GM23338 (cell line): ENCODE measurements around the gene RLF. TPM values are rescaled to one million over a fixed set of nuclear protein-coding genes. Genes with fewer than 3 reads are reported as not detected.

Experiments
- ATAC-seq: fragments of 200-7000 bp; cut with Tn5 transposase; 3 replicates; pipeline ENCODE4 v1.9.1; 2020
- DNase-seq: peaks from one replicate; pipeline ENCODE4 v3.0.0-alpha.2; 2015; ENCODE audit warnings: low spot score
- H2AFZ ChIP-seq: fragments of 200-600 bp; sonication (generic); 2 replicates; pipeline ENCODE4 v1.8.0; 2016; ENCODE audit warnings: antibody characterized with exemption, mild to moderate bottlenecking, moderate library complexity
- H3F3A ChIP-seq: fragments of 200-600 bp; sonication (generic); replicated peaks from 2 replicates; pipeline ENCODE4 v1.8.0; 2017; ENCODE audit warnings: antibody characterized with exemption, mixed run types, low read depth
- H3K27ac ChIP-seq: fragments of 200-600 bp; sonication (generic); 2 replicates; pipeline ENCODE4 v1.6.1; 2016; ENCODE audit warnings: low read depth
- H3K27me3 ChIP-seq: fragments of 200-600 bp; sonication (generic); 2 replicates; pipeline ENCODE4 v1.8.0; 2016; ENCODE audit warnings: mild to moderate bottlenecking, mixed run types, moderate library complexity; ENCODE audit not compliant: insufficient read depth
- H3K36me3 ChIP-seq: fragments of 200-600 bp; sonication (generic); 2 replicates; pipeline ENCODE4 v1.8.0; 2016; ENCODE audit warnings: mild to moderate bottlenecking; ENCODE audit not compliant: insufficient read depth
- H3K4me1 ChIP-seq: fragments of 200-600 bp; sonication (generic); 2 replicates; pipeline ENCODE4 v1.8.0; 2016; ENCODE audit warnings: mild to moderate bottlenecking, moderate library complexity; ENCODE audit not compliant: insufficient read depth
- H3K4me2 ChIP-seq: fragments of 200-600 bp; sonication (generic); 2 replicates; pipeline ENCODE4 v1.7.1; 2017; ENCODE audit warnings: mixed run types
- H3K4me3 ChIP-seq: fragments of 200-600 bp; sonication (generic); 2 replicates; pipeline ENCODE4 v1.6.1; 2016; ENCODE audit warnings: mixed run types
- H3K79me2 ChIP-seq: fragments of 200-600 bp; sonication (generic); replicated peaks from 2 replicates; pipeline ENCODE4 v1.8.0; 2017; ENCODE audit warnings: mild to moderate bottlenecking; ENCODE audit not compliant: insufficient read depth
- H3K9me2 ChIP-seq: fragments of 200-600 bp; sonication (generic); 2 replicates; pipeline ENCODE4 v1.8.0; 2017; ENCODE audit not compliant: insufficient read depth
- H4K20me1 ChIP-seq: fragments of 200-600 bp; sonication (generic); replicated peaks from 2 replicates; pipeline ENCODE4 v1.8.0; 2017; ENCODE audit warnings: mild to moderate bottlenecking; ENCODE audit not compliant: insufficient read depth
- H3K27ac Mint-ChIP-seq: 2 replicates; pipeline ENCODE4 v1.8.0; 2020; ENCODE audit warnings: inconsistent platforms, mild to moderate bottlenecking, moderate library complexity, mixed read lengths
- H3K27me3 Mint-ChIP-seq: 3 replicates; pipeline ENCODE4 v1.8.0; 2022; ENCODE audit warnings: low read depth, mild to moderate bottlenecking, moderate library complexity, mixed read lengths, inconsistent platforms; ENCODE audit not compliant: insufficient read depth, poor library complexity
- H3K36me3 Mint-ChIP-seq: 3 replicates; pipeline ENCODE4 v1.8.0; 2021; ENCODE audit warnings: low read depth, mild to moderate bottlenecking, inconsistent platforms, moderate library complexity, mixed read lengths
- H3K4me1 Mint-ChIP-seq: 3 replicates; pipeline ENCODE4 v1.8.0; 2020; ENCODE audit warnings: mild to moderate bottlenecking, inconsistent platforms, mixed read lengths
- H3K4me3 Mint-ChIP-seq: 3 replicates; pipeline ENCODE4 v1.8.0; 2021; ENCODE audit warnings: moderate library complexity, mild to moderate bottlenecking, inconsistent platforms, mixed read lengths
- H3K9me3 Mint-ChIP-seq: 3 replicates; pipeline ENCODE4 v1.8.0; 2020; ENCODE audit warnings: moderate library complexity, mild to moderate bottlenecking, inconsistent platforms, mixed read lengths
- CREB1 ChIP-seq: fragments of 250-450 bp; sonication (Bioruptor Pico); IDR thresholded peaks from 2 replicates; pipeline ENCODE4 v1.5.0; 2020; ENCODE audit warnings: low read depth, mild to moderate bottlenecking, moderate library complexity
- ETS1 ChIP-seq: IDR thresholded peaks from 2 replicates; pipeline ENCODE4 v1.6.1; 2016; ENCODE audit warnings: antibody characterized with exemption
- EZH2 ChIP-seq: fragments of 200-600 bp; sonication (generic); IDR thresholded peaks from one replicate; pipeline ENCODE4 v1.8.0; 2017; ENCODE audit warnings: antibody characterized with exemption, mild to moderate bottlenecking, low read depth; ENCODE audit not compliant: unreplicated experiment
- JUNB ChIP-seq: IDR thresholded peaks from one replicate; pipeline ENCODE4 v1.6.1; 2016; ENCODE audit warnings: antibody characterized with exemption; ENCODE audit not compliant: unreplicated experiment
- POLR2AphosphoS5 ChIP-seq: IDR thresholded peaks from 2 replicates; pipeline ENCODE4 v1.6.1; 2016; ENCODE audit warnings: antibody characterized with exemption, low read depth
- STAT1 ChIP-seq: IDR thresholded peaks from one replicate; pipeline ENCODE4 v1.6.1; 2016; ENCODE audit warnings: antibody characterized with exemption; ENCODE audit not compliant: unreplicated experiment
- ZNF114 ChIP-seq: fragments of 250-450 bp; sonication (Bioruptor Pico); IDR thresholded peaks from 2 replicates; pipeline ENCODE4 v1.5.0; 2020; ENCODE audit warnings: mild to moderate bottlenecking, moderate library complexity
- ZNF331 ChIP-seq: fragments of 250-450 bp; sonication (Bioruptor Pico); IDR thresholded peaks from 2 replicates; pipeline ENCODE4 v1.5.0; 2020; ENCODE audit warnings: low read depth, mild to moderate bottlenecking, moderate library complexity
- ZNF462 ChIP-seq: fragments of 250-450 bp; sonication (Bioruptor Pico); IDR thresholded peaks from 2 replicates; pipeline ENCODE4 v1.5.0; 2020; ENCODE audit warnings: mild to moderate bottlenecking, moderate library complexity
- polyA plus RNA-seq: library from polyadenylated mRNA; unstranded; fragments of >200 nt; fragmentation: Nextera tagmentation; extraction: Ambion mirVana; gene quantifications from 2 replicates; pipeline ENCODE4 v1.2.1, GENCODE V29; 2016
- total RNA-seq: library from RNA; depleted of rRNA; stranded (reverse); fragments of >200 nt; shearing (Covaris generic); gene quantifications from 2 replicates; pipeline ENCODE4 v1.2.3, GENCODE V29; 2014
- TF ChIP-seq, protein P1 (sequence below): IDR thresholded peaks from one replicate; pipeline ENCODE4 v1.6.1; 2018; ENCODE audit warnings: antibody characterized with exemption; ENCODE audit not compliant: unreplicated experiment
- TF ChIP-seq, protein P2 (sequence below), 2 experiments: fragments of 200-600 bp in 1 of 2; sonication (generic) in 1 of 2; conservative IDR thresholded peaks; 2 replicates each; pipeline versions ENCODE4 v1.5.1 to v1.6.1; 2016 to 2017; ENCODE audit warnings: antibody characterized with exemption in 2 of 2, low read depth in 2 of 2, mild to moderate bottlenecking in 2 of 2, moderate library complexity in 1 of 2

RLF gene
- total and polyA plus RNA-seq, 2 experiments from 2014 or later = 6.6 to 21.1 TPM

GRCh38 chr1:40257688-40258444 lies 96.7 kb downstream of the RLF start, which contains the start of gene ZMPSTE24 (continued):
- TF ChIP-seq, protein P1, sequence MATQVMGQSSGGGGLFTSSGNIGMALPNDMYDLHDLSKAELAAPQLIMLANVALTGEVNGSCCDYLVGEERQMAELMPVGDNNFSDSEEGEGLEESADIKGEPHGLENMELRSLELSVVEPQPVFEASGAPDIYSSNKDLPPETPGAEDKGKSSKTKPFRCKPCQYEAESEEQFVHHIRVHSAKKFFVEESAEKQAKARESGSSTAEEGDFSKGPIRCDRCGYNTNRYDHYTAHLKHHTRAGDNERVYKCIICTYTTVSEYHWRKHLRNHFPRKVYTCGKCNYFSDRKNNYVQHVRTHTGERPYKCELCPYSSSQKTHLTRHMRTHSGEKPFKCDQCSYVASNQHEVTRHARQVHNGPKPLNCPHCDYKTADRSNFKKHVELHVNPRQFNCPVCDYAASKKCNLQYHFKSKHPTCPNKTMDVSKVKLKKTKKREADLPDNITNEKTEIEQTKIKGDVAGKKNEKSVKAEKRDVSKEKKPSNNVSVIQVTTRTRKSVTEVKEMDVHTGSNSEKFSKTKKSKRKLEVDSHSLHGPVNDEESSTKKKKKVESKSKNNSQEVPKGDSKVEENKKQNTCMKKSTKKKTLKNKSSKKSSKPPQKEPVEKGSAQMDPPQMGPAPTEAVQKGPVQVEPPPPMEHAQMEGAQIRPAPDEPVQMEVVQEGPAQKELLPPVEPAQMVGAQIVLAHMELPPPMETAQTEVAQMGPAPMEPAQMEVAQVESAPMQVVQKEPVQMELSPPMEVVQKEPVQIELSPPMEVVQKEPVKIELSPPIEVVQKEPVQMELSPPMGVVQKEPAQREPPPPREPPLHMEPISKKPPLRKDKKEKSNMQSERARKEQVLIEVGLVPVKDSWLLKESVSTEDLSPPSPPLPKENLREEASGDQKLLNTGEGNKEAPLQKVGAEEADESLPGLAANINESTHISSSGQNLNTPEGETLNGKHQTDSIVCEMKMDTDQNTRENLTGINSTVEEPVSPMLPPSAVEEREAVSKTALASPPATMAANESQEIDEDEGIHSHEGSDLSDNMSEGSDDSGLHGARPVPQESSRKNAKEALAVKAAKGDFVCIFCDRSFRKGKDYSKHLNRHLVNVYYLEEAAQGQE = peak; percentile 9
- peak; percentile 78; the same call in 1 of the 2 replicates for TF ChIP-seq ETS1
- peak; percentile 83 for TF ChIP-seq CREB1 (CRISPR knock-in tag)
- TF ChIP-seq ZNF114 (CRISPR knock-in tag) = no peak
- no peak for TF ChIP-seq EZH2
- TF ChIP-seq, protein P2, sequence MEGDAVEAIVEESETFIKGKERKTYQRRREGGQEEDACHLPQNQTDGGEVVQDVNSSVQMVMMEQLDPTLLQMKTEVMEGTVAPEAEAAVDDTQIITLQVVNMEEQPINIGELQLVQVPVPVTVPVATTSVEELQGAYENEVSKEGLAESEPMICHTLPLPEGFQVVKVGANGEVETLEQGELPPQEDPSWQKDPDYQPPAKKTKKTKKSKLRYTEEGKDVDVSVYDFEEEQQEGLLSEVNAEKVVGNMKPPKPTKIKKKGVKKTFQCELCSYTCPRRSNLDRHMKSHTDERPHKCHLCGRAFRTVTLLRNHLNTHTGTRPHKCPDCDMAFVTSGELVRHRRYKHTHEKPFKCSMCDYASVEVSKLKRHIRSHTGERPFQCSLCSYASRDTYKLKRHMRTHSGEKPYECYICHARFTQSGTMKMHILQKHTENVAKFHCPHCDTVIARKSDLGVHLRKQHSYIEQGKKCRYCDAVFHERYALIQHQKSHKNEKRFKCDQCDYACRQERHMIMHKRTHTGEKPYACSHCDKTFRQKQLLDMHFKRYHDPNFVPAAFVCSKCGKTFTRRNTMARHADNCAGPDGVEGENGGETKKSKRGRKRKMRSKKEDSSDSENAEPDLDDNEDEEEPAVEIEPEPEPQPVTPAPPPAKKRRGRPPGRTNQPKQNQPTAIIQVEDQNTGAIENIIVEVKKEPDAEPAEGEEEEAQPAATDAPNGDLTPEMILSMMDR (conservative IDR thresholded peaks at IDR 0.05; ENCODE audit: low read depth in 2 of 2) = no peak
- TF ChIP-seq JUNB = no peak
- TF ChIP-seq ZNF331 = no peak

DNA sequence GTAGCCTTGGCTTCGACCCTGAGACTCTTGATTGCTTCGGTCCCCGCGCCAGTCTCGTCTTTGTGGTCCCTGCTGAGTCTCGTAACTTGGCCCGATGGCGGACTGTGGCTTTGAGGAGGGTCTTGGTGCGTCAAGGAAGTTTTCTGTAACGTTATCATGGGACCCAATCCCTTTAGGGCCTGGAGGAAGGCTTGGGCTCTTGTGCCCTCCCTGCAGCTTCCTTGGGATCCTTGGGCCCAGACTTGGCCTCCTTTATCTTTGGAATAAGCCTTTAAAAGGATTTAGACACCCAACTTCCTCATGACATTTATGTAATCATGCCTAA lies 97.2 kb downstream of the RLF start:
- Histone ChIP-seq H3K27me3 (no peaks in the 10 kb centered on the region), H4K20me1 (peaks cover 4% of the 10 kb centered on the region; the same call in 1 of the 2 replicates), H3K9me2 (no peaks in the 10 kb centered on the region), H3K4me1 (peaks cover 8% of the 10 kb centered on the region; the same call in 1 of the 2 replicates), H2AFZ (peak overlapping the region; percentile 99), H3F3A (no peaks in the 10 kb centered on the region; the same call in 1 of the 2 replicates), H3K79me2 (peaks cover 63% of the 10 kb centered on the region), H3K27ac (peak overlapping the region; percentile 90), H3K4me3 (peak overlapping the region; percentile 87), H3K36me3 (peaks cover 31% of the 10 kb centered on the region), H3K4me2 (peak overlapping the region; percentile 99)
- peak; percentile 49 for DNase-seq
- peak overlapping the region; percentile 93 for H3K4me3 Mint-ChIP-seq
- H3K27ac Mint-ChIP-seq = peak overlapping the region; percentile 97
- H3K9me3 Mint-ChIP-seq = no peaks in the 10 kb centered on the region
- peaks cover 31% of the 10 kb centered on the region for H3K36me3 Mint-ChIP-seq
- H3K4me1 Mint-ChIP-seq = peaks cover 4% of the 10 kb centered on the region; the same call in 1 of the 3 replicates
- peaks cover 4% of the 10 kb centered on the region for H3K27me3 Mint-ChIP-seq
- ATAC-seq = no peak; the same call in 2 of the 3 replicates
- TF ChIP-seq CREB1 (CRISPR knock-in tag) (no peak), STAT1 (no peak), POLR2AphosphoS5 (no peak), ZNF462 (no peak), ZNF114 (CRISPR knock-in tag) (no peak)
